Measurements from ENCODE around the gene COG5.
A peak's percentile ranks its signal among the peaks of the same experiment; 100 is the strongest.

COG5 gene

GRCh38 chr7:107591421-107591820, 27.7 kb upstream of the COG5 start:
- no peak for TF ChIP-seq CTCF (IDR thresholded peaks at IDR 0.05)

DNA sequence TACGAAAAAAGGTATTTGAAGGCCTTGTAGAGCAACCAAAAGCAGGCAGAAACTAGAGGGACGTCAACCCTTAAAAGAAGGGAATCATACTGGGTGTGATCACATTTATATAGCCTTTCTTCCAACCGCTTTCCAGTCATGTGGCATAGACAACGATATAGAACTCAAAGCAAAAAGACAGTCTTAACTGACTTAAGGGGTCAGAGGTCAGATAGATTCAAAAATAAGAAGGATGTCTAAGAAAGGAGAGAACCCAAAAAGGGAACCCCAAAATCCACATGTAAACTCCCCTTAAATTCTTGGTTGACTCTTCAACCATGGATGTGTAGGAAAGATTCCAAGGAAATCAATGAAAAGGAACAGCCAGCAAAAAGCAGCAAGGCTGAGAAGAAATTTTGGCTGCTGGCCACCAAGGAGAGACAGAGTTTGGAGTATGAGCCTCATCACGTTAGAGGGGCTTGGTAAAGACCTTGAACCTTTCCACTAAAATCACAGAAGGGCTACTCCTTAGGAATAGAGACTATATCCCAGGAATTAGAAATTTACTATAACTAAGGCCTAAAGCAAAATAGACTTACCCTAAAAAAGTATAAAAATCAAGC, 24.9 kb upstream of the COG5 start:
- TF ChIP-seq CTCF (IDR thresholded peaks at IDR 0.05), result no peak

DNA sequence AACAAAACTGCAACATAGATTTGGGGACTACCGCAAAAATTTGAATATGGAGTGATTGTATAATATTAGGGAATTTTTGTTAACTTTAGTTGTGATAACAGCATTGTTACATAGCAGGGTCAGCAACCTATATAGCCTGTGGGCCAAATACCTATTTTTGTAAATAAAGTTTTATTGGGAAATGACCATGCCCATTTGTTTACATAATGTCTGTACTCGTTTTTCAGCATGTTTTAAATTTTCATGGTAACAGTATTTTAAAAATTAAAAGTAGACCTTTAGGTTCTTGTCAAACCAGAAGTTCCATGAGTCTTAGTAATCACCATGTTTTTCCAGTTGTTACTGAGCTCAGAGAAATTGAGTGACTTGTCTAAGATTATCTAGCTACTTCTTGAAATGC, 21.0 kb upstream of the COG5 start:
- no peak for TF ChIP-seq CTCF (IDR thresholded peaks at IDR 0.05)

DNA sequence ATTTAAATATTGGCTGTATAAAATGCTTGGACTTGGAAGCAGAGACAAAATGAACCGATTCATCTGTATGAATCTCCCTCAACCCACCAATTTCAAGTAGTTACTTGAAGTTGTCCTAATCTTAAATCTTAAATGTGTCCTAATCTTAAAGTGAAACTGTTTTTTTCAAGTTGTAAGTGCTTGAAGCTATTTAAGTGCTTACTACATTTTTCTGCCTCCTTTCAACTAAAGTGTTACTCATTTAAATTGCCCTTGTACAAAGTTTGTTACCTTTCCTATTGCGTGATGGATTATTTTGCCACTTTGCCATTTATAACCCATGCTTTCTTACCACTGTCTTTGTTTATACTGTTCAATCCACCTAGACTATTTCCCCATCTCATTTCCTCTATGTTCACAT, 19.2 kb upstream of the COG5 start:
- no peak for TF ChIP-seq CTCF (IDR thresholded peaks at IDR 0.05)

- TF ChIP-seq CTCF (IDR thresholded peaks at IDR 0.05), result no peak
Observed at GRCh38 chr7:107581387-107582013, 17.8 kb upstream of the COG5 start.

GRCh38 chr7:107580716-107581383, 17.1 kb upstream of the COG5 start:
- no peak for TF ChIP-seq CTCF (IDR thresholded peaks at IDR 0.05)

GRCh38 chr7:107579885-107580715, 16.4 kb upstream of the COG5 start, which contains the start of gene BCAP29:
BCAP29 (plus strand) TSS chr7:107580246; CDS start chr7:107580773, 527 bp downstream.
- peak; percentile 44 for TF ChIP-seq CTCF (IDR thresholded peaks at IDR 0.05)
